HepG2 (cell line): ENCODE data around the gene LMOD1. TPM values are rescaled to one million over a fixed set of nuclear protein-coding genes. Genes with fewer than 3 reads are reported as not detected.

Source experiments
- GATAD2A ChIP-seq: IDR thresholded peaks from 2 replicates; pipeline ENCODE4 v1.6.1; 2016
- HDAC2 ChIP-seq: sonication (generic); formaldehyde crosslinking; IDR thresholded peaks from 2 replicates; pipeline ENCODE4 v1.4.0; 2020; ENCODE audit warnings: missing genetic modification reagents
- KDM5A ChIP-seq: fragments of 200-600 bp; sonication (generic); IDR thresholded peaks from 2 replicates; pipeline ENCODE4 v1.7.0; 2018; ENCODE audit warnings: antibody characterized with exemption, mild to moderate bottlenecking, low read length, borderline replicate concordance
- SMARCE1 ChIP-seq: fragments of 450-650 bp; IDR thresholded peaks from 2 replicates; pipeline ENCODE4 v1.6.1; 2017; ENCODE audit warnings: borderline replicate concordance
- SP140L ChIP-seq: sonication (generic); formaldehyde crosslinking; IDR thresholded peaks from 2 replicates; pipeline ENCODE4 v1.4.0; 2020; ENCODE audit warnings: missing genetic modification reagents, borderline replicate concordance
- STAG1 ChIP-seq: sonication (generic); formaldehyde crosslinking; IDR thresholded peaks from 2 replicates; pipeline ENCODE4 v1.4.0; 2020; ENCODE audit warnings: missing genetic modification reagents
- STAT5B ChIP-seq: sonication (generic); formaldehyde crosslinking; IDR thresholded peaks from 2 replicates; pipeline ENCODE4 v1.4.0; 2020; ENCODE audit warnings: missing genetic modification reagents
- SUZ12 ChIP-seq: fragments of 150-350 bp; IDR thresholded peaks from 2 replicates; pipeline ENCODE4 v1.6.1; 2014; ENCODE audit warnings: low read depth, low read length
- ZMAT3 ChIP-seq: sonication (generic); formaldehyde crosslinking; conservative IDR thresholded peaks from 2 replicates; pipeline ENCODE4 v1.7.0; 2021; ENCODE audit warnings: missing genetic modification reagents
- ZNF17 ChIP-seq: sonication (generic); formaldehyde crosslinking; IDR thresholded peaks from 2 replicates; pipeline ENCODE4 v1.5.0; 2020; ENCODE audit warnings: mild to moderate bottlenecking, missing genetic modification reagents
- ZNF558 ChIP-seq: sonication (generic); formaldehyde crosslinking; IDR thresholded peaks from 2 replicates; pipeline ENCODE4 v1.9.0; 2022; ENCODE audit warnings: mild to moderate bottlenecking, missing genetic modification reagents, borderline replicate concordance
- ZNF720 ChIP-seq: sonication (generic); formaldehyde crosslinking; IDR thresholded peaks from 2 replicates; pipeline ENCODE4 v1.4.0; 2020; ENCODE audit warnings: missing genetic modification reagents
- polyA plus RNA-seq, 8 experiments: library from polyadenylated mRNA; depleted of rRNA in 3 of 8; stranded (reverse) in 7 of 8; unstranded in 1 of 8; fragments of >200 nt; fragmentation: Illumina TruSeq in 4 of 8; extraction: Trizol in 4 of 8; gene quantifications; 2 replicates each; pipeline versions ENCODE4 v1.2.1 to v1.2.3, GENCODE V29; 2011 to 2016; ENCODE audit warnings: low read depth in 4 of 8, missing spikeins in 1 of 8, mixed read lengths in 1 of 8; ENCODE audit not compliant: insufficient read depth in 1 of 8
- total RNA-seq, 5 experiments: library from RNA; depleted of rRNA; stranded (reverse); fragments of >200 nt; fragmentation: Illumina TruSeq; extraction: Trizol; gene quantifications; 2 replicates each; pipeline ENCODE4 v1.2.3, GENCODE V29; 2016; ENCODE audit warnings: low read depth in 1 of 5
- TF ChIP-seq, protein P1 (sequence below): sonication (generic); formaldehyde crosslinking; conservative IDR thresholded peaks from 2 replicates; pipeline ENCODE4 v1.4.0; 2020; ENCODE audit warnings: missing genetic modification reagents
- TF ChIP-seq, protein P2 (sequence below): IDR thresholded peaks from 2 replicates; pipeline ENCODE4 v1.6.1; 2016; ENCODE audit warnings: missing compliant biosample characterization, missing genetic modification reagents, borderline replicate concordance
- TF ChIP-seq, protein P3 (sequence below): sonication (generic); formaldehyde crosslinking; IDR thresholded peaks from 2 replicates; pipeline ENCODE4 v1.8.1; 2022; ENCODE audit warnings: low read depth, mild to moderate bottlenecking, missing genetic modification reagents
- TF ChIP-seq, protein P4 (sequence below): sonication (generic); formaldehyde crosslinking; IDR thresholded peaks from 2 replicates; pipeline ENCODE4 v1.4.0; 2020; ENCODE audit warnings: missing genetic modification reagents
- TF ChIP-seq, protein P5 (sequence below): IDR thresholded peaks from 2 replicates; pipeline ENCODE4 v1.6.1; 2016
- TF ChIP-seq, protein P6 (sequence below): sonication (generic); formaldehyde crosslinking; IDR thresholded peaks from 2 replicates; pipeline ENCODE4 v1.5.1; 2020; ENCODE audit warnings: missing genetic modification reagents, mild to moderate bottlenecking, borderline replicate concordance
- TF ChIP-seq, protein P7 (sequence below): sonication (generic); formaldehyde crosslinking; IDR thresholded peaks from 2 replicates; pipeline ENCODE4 v1.4.0; 2020; ENCODE audit warnings: mild to moderate bottlenecking, missing genetic modification reagents
- TF ChIP-seq, protein P8 (sequence below): sonication (generic); formaldehyde crosslinking; IDR thresholded peaks from 2 replicates; pipeline ENCODE4 v1.5.0; 2020; ENCODE audit warnings: missing genetic modification reagents

The LMOD1 gene
- total and polyA plus RNA-seq, 2 of the 13 experiments (the other 11 are each of a cell fraction or from before 2014, with no cell fraction given): not detected

DNA sequence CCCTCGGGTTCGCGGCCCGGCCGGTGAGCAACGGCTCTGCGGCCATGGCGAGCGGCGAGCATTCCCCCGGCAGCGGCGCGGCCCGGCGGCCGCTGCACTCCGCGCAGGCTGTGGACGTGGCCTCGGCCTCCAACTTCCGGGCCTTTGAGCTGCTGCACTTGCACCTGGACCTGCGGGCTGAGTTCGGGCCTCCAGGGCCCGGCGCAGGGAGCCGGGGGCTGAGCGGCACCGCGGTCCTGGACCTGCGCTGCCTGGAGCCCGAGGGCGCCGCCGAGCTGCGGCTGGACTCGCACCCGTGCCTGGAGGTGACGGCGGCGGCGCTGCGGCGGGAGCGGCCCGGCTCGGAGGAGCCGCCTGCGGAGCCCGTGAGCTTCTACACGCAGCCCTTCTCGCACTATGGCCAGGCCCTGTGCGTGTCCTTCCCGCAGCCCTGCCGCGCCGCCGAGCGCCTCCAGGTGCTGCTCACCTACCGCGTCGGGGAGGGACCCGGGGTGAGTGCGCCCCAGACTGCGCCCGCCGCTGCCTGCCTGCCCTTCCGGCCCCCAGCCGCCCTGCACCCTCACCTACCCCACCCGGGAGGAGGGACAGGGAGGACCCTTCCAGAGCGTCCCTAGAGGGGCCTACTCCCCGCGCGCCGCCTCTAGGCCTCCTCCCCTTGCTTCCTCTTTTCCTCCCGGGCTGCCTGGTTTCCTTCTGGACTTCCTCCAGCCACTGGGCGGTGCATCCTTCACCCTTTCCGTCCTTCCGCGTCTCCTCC is 36.5 kb upstream of the LMOD1 start, which contains the start of gene RNPEP (continued):
- TF ChIP-seq, protein P1, sequence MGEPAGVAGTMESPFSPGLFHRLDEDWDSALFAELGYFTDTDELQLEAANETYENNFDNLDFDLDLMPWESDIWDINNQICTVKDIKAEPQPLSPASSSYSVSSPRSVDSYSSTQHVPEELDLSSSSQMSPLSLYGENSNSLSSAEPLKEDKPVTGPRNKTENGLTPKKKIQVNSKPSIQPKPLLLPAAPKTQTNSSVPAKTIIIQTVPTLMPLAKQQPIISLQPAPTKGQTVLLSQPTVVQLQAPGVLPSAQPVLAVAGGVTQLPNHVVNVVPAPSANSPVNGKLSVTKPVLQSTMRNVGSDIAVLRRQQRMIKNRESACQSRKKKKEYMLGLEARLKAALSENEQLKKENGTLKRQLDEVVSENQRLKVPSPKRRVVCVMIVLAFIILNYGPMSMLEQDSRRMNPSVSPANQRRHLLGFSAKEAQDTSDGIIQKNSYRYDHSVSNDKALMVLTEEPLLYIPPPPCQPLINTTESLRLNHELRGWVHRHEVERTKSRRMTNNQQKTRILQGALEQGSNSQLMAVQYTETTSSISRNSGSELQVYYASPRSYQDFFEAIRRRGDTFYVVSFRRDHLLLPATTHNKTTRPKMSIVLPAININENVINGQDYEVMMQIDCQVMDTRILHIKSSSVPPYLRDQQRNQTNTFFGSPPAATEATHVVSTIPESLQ: no peak
- TF ChIP-seq KDM5A: no peak
- TF ChIP-seq SP140L (CRISPR knock-in tag): no peak
- TF ChIP-seq STAG1 (CRISPR knock-in tag): no peak
- TF ChIP-seq, protein P2, sequence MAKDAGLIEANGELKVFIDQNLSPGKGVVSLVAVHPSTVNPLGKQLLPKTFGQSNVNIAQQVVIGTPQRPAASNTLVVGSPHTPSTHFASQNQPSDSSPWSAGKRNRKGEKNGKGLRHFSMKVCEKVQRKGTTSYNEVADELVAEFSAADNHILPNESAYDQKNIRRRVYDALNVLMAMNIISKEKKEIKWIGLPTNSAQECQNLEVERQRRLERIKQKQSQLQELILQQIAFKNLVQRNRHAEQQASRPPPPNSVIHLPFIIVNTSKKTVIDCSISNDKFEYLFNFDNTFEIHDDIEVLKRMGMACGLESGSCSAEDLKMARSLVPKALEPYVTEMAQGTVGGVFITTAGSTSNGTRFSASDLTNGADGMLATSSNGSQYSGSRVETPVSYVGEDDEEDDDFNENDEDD: peak; percentile 10; the same call in 1 of the 2 replicates
- TF ChIP-seq HDAC2 (CRISPR knock-in tag): no peak
- TF ChIP-seq SMARCE1: no peak
- TF ChIP-seq, protein P3, sequence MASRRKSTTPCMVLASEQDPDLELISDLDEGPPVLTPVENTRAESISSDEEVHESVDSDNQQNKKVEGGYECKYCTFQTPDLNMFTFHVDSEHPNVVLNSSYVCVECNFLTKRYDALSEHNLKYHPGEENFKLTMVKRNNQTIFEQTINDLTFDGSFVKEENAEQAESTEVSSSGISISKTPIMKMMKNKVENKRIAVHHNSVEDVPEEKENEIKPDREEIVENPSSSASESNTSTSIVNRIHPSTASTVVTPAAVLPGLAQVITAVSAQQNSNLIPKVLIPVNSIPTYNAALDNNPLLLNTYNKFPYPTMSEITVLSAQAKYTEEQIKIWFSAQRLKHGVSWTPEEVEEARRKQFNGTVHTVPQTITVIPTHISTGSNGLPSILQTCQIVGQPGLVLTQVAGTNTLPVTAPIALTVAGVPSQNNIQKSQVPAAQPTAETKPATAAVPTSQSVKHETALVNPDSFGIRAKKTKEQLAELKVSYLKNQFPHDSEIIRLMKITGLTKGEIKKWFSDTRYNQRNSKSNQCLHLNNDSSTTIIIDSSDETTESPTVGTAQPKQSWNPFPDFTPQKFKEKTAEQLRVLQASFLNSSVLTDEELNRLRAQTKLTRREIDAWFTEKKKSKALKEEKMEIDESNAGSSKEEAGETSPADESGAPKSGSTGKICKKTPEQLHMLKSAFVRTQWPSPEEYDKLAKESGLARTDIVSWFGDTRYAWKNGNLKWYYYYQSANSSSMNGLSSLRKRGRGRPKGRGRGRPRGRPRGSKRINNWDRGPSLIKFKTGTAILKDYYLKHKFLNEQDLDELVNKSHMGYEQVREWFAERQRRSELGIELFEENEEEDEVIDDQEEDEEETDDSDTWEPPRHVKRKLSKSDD (CRISPR knock-in tag): no peak
- TF ChIP-seq, protein P4, sequence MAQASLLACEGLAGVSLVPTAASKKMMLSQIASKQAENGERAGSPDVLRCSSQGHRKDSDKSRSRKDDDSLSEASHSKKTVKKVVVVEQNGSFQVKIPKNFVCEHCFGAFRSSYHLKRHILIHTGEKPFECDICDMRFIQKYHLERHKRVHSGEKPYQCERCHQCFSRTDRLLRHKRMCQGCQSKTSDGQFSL (CRISPR knock-in tag): no peak
- TF ChIP-seq SUZ12: no peak
- TF ChIP-seq GATAD2A: peak; percentile 20; the same call in 1 of the 2 replicates
- TF ChIP-seq ZNF558 (CRISPR knock-in tag): peak; percentile 17; the same call in 1 of the 2 replicates
- TF ChIP-seq ZNF17 (CRISPR knock-in tag): no peak
- TF ChIP-seq, protein P5, sequence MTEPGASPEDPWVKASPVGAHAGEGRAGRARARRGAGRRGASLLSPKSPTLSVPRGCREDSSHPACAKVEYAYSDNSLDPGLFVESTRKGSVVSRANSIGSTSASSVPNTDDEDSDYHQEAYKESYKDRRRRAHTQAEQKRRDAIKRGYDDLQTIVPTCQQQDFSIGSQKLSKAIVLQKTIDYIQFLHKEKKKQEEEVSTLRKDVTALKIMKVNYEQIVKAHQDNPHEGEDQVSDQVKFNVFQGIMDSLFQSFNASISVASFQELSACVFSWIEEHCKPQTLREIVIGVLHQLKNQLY: no peak
- TF ChIP-seq, protein P6, sequence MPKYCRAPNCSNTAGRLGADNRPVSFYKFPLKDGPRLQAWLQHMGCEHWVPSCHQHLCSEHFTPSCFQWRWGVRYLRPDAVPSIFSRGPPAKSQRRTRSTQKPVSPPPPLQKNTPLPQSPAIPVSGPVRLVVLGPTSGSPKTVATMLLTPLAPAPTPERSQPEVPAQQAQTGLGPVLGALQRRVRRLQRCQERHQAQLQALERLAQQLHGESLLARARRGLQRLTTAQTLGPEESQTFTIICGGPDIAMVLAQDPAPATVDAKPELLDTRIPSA (CRISPR knock-in tag): no peak
- no peak for TF ChIP-seq ZNF720
- TF ChIP-seq, protein P7, sequence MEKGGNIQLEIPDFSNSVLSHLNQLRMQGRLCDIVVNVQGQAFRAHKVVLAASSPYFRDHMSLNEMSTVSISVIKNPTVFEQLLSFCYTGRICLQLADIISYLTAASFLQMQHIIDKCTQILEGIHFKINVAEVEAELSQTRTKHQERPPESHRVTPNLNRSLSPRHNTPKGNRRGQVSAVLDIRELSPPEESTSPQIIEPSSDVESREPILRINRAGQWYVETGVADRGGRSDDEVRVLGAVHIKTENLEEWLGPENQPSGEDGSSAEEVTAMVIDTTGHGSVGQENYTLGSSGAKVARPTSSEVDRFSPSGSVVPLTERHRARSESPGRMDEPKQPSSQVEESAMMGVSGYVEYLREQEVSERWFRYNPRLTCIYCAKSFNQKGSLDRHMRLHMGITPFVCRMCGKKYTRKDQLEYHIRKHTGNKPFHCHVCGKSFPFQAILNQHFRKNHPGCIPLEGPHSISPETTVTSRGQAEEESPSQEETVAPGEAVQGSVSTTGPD (CRISPR knock-in tag): no peak
- no peak for TF ChIP-seq STAT5B (CRISPR knock-in tag)
- TF ChIP-seq, protein P8, sequence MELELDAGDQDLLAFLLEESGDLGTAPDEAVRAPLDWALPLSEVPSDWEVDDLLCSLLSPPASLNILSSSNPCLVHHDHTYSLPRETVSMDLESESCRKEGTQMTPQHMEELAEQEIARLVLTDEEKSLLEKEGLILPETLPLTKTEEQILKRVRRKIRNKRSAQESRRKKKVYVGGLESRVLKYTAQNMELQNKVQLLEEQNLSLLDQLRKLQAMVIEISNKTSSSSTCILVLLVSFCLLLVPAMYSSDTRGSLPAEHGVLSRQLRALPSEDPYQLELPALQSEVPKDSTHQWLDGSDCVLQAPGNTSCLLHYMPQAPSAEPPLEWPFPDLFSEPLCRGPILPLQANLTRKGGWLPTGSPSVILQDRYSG (CRISPR knock-in tag): 0 out of 2 replicates have a peak, but pooled peaks have one; percentile 72
- TF ChIP-seq ZMAT3 (CRISPR knock-in tag): no peak
